ENCODE measurements around the gene ABLIM1. TPM values are rescaled to one million over a fixed set of nuclear protein-coding genes. Genes with fewer than 3 reads are reported as not detected.
A peak's percentile ranks its signal among the peaks of the same experiment; 100 is the strongest.

ABLIM1 gene
- total RNA-seq, 6 experiments from 2014 or later, result 38.8 to 76.5 (median 50.6) TPM

DNA sequence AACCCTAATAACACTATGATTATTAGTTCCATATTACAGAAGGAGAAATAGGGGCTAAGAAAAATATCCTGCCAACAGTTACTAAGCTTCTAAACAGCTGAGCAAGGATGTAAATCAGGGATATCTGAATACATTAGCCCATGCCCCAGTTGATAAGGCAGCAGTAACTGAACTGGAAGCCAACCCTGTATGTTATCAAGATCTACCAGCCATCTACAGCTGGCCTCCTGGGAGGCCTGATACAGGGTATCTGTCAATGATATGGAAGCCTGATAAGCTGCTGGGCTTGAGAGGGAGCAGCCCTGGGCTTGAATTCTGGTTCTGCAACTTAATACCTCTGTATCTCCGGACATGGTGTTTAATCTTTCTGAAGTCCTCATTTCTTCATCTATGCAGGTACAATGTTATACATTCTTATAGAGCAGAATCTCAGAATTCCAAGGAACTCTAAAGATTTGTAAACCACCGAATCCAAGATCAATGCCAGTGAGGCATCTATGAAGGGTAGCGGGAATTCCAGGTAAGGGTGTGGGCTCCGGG, 215.9 kb downstream of the ABLIM1 start:
- Histone ChIP-seq H3K27ac (no peak overlapping the region), H3K4me3 (no peak overlapping the region), H3K36me3 (peaks cover 4 to 65% (median 25%) of the 10 kb centered on the region in 4 donors), H3K4me1 (no peaks in the 10 kb centered on the region), H3K27me3 (no peaks in the 10 kb centered on the region), H3K9me3 (no peaks in the 10 kb centered on the region)
- intact Hi-C loops (cut with DNase I), result no loop called here
- DNase-seq, result no peak
- WGBS (ENCODE audit: insufficient coverage, low coverage, low lambda C conversion rate, missing lambda C conversion rate), result 75% methylated on average over 4 of the region's 4 CpGs
- TF ChIP-seq POLR2A (IDR thresholded peaks at IDR 0.05) (no peak), CTCF (IDR thresholded peaks at IDR 0.05) (no peak)
- ATAC-seq, result no peak

DNA sequence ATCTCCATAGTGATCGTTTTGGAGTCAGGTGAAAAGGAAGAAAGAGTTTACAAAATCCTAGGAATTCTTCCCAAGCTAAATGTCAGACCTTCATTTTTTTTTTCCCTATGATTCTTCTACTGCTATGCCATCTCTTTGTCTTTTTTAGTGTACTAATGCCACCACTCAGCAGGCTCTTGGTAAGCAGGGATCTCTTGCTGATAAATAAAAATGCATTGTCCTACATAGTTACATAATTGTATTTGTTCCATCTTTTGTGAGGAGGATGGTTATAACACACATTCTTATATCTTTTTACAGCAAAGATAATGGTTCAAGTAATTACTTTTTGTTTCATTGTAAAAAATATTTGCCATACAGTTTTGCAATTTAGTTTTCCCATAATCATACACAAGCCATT, 217.0 kb downstream of the ABLIM1 start:
- H3K36me3 ChIP-seq, result peaks cover 4 to 76% (median 29%) of the 10 kb centered on the region in 4 donors
- 80% methylated on average over 1 of the region's 1 CpG for WGBS (ENCODE audit: insufficient coverage, low coverage, low lambda C conversion rate, missing lambda C conversion rate)
- intact Hi-C loops (cut with DNase I), result no loop called here

DNA sequence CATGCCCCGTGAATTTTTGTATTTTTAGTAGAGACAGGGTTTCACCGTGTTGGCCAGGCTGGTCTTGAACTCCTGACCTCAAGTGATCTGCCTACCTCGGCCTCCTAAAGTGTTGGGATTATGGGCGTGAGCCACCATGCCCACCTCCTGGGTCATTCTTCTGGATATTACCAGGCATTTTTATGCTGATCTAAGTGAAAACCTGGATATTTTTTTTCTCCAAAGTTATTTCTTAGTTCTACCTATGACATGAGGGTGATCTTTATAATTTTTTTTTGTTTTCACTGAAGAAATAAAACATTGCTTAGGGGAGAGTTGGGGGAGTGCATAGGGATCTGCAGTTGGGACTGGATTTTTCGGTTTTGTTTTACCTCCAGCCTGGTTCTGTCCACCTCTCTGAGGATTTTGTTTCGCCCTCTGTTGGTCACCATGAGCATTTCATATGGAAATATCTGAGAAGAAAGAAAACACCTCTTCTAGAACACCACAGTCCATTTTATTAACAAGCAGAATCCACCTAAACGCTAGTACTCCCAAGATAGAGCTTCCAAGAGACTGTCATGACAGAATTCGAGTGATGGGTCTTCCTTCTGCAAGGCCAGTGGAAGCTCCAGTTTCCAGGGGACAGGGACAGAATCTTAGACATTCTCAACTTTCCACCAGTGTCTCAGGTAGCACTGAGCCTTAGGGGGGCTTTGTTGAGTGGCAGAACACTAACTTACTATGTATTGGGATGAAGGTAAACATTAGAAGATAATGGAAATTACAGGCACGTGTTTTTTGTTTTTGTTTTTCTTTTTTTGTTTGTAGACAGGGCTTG, 220.4 kb downstream of the ABLIM1 start:
- Histone ChIP-seq H3K36me3 (peaks cover 4 to 78% (median 38%) of the 10 kb centered on the region in 4 donors), H3K4me3 (no peak overlapping the region), H3K27me3 (no peaks in the 10 kb centered on the region), H3K4me1 (no peaks in the 10 kb centered on the region), H3K27ac (no peak overlapping the region), H3K9me3 (no peaks in the 10 kb centered on the region)
- peak in 1 of 4 donors; percentile 26 for ATAC-seq
- DNase-seq, result no peak
- intact Hi-C loops (cut with DNase I), result no loop called here
- TF ChIP-seq POLR2A (IDR thresholded peaks at IDR 0.05) (no peak), CTCF (IDR thresholded peaks at IDR 0.05) (peak; percentile 18 to 31 (median 26))
- 87% methylated on average over 6 of the region's 9 CpGs for WGBS (ENCODE audit: insufficient coverage, low coverage, low lambda C conversion rate, missing lambda C conversion rate)

More for the DNA sequence above, 217.0 kb downstream of the ABLIM1 start:
- no peaks in the 10 kb centered on the region for H3K4me1 ChIP-seq
- TF ChIP-seq POLR2A (IDR thresholded peaks at IDR 0.05) (no peak), CTCF (IDR thresholded peaks at IDR 0.05) (no peak)
- H3K9me3 ChIP-seq, result no peaks in the 10 kb centered on the region
- H3K27me3 ChIP-seq, result no peaks in the 10 kb centered on the region
- no peak overlapping the region for H3K27ac ChIP-seq
- no peak overlapping the region for H3K4me3 ChIP-seq
- ATAC-seq (no peak), DNase-seq (no peak)

DNA sequence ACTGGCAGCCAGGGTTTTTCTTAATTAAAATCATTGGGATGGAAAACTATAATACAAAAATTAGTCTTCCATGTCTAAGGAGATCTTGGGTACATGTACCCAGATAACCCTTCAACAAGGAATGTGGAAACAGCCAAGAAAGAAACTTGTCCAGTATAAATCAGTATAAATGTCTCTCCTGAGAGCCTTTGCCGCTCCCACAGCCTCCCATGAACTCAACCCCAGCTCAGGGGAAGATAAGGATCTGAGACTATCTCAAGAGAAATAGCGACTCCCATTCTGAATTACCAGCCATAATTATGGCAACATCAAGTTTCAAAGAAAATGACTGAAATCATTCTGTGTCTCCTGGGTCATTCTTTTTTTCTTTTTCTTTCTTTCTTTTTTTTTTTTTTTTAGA, 221.1 kb downstream of the ABLIM1 start:
- H3K4me3 ChIP-seq, result no peak overlapping the region
- H3K36me3 ChIP-seq, result peaks cover 4 to 72% (median 37%) of the 10 kb centered on the region in 4 donors
- H3K27ac ChIP-seq, result no peak overlapping the region
- TF ChIP-seq POLR2A (IDR thresholded peaks at IDR 0.05) (no peak), CTCF (IDR thresholded peaks at IDR 0.05) (no peak)
- WGBS (ENCODE audit: insufficient coverage, low coverage, low lambda C conversion rate, missing lambda C conversion rate), result 90% methylated on average over 1 of the region's 2 CpGs
- DNase-seq, result no peak
- intact Hi-C loops (cut with DNase I), result no loop called here
- H3K9me3 ChIP-seq, result no peaks in the 10 kb centered on the region
- ATAC-seq, result no peak
- no peaks in the 10 kb centered on the region for H3K4me1 ChIP-seq
- no peaks in the 10 kb centered on the region for H3K27me3 ChIP-seq
